GM12878 (cell line): ENCODE results near the gene MAP1LC3B. TPM values are rescaled to one million over a fixed set of nuclear protein-coding genes. Genes with fewer than 3 reads are reported as not detected.

ENCODE experiments used
- ATAC-seq: fragments of 200-7000 bp; cut with Tn5 transposase; 3 replicates; pipeline ENCODE4 v1.9.1; 2020; ENCODE audit warnings: mild to moderate bottlenecking, moderate library complexity
- BruUV-seq: library from RNA; stranded (reverse); fragments of 400-500 nt; replicated peaks from 2 replicates; lab custom pipeline; 2021; lab: Mats Ljungman, UMichigan
- CTCF ChIA-PET: fragments of 300-600 bp; sonication (Branson Sonifier 250); formaldehyde crosslinking; extraction: SDS; loops from one replicate; lab custom pipeline; 2021; ENCODE audit warnings: inconsistent platforms; lab: Yijun Ruan, JAX
- POLR2A ChIA-PET: fragments of 350-600 bp; formaldehyde crosslinking; extraction: SDS; loops from one replicate; lab custom pipeline; 2021; ENCODE audit warnings: inconsistent platforms; lab: Charles Lee
- RAD21 ChIA-PET: fragments of 300-600 bp; sonication (Branson Sonifier 250); formaldehyde crosslinking; loops from one replicate; lab custom pipeline; 2023; ENCODE audit warnings: antibody characterized with exemption; ENCODE audit not compliant: unreplicated experiment; lab: Charles Lee
- SMC1A ChIA-PET: fragments of 300-600 bp; sonication (Branson Sonifier 250); formaldehyde crosslinking; loops from one replicate; lab custom pipeline; 2023; ENCODE audit not compliant: unreplicated experiment, uncharacterized antibody; lab: Charles Lee
- DNase-seq: peaks from one replicate; pipeline ENCODE4 v3.0.0-alpha.2; 2011; ENCODE audit warnings: low read depth, low spot score
- FAIRE-seq: peaks from 3 replicates; lab custom pipeline; 2011; peaks lifted over from hg19 to GRCh38; lab: Jason Lieb, UNC
- H2AFZ ChIP-seq: 2 replicates; pipeline ENCODE4 v1.6.0; 2011; ENCODE audit warnings: low read depth, low read length, control low read depth; ENCODE audit not compliant: control insufficient read depth
- H3K27ac ChIP-seq: 2 replicates; pipeline ENCODE4 v1.5.1; 2011; ENCODE audit warnings: control low read depth; ENCODE audit not compliant: control insufficient read depth, insufficient read depth
- H3K27me3 ChIP-seq, 2 experiments: replicated peaks in 1 of 2; 2 replicates each; pipeline versions ENCODE4 v1.6.0 to v1.6.1; 2011; ENCODE audit warnings: low read length in 1 of 2; ENCODE audit not compliant: control insufficient read depth in 2 of 2, insufficient read depth in 2 of 2
- H3K36me3 ChIP-seq, 2 experiments: 2 replicates each; pipeline ENCODE4 v1.5.1; 2011; ENCODE audit warnings: low read length in 1 of 2; ENCODE audit not compliant: control insufficient read depth in 2 of 2, insufficient read depth in 2 of 2
- H3K4me1 ChIP-seq: 2 replicates; pipeline ENCODE4 v1.6.1; 2011; ENCODE audit warnings: mild to moderate bottlenecking, low read length, moderate library complexity, mixed read lengths; ENCODE audit not compliant: control insufficient read depth, insufficient read depth
- H3K4me2 ChIP-seq: 2 replicates; pipeline ENCODE4 v1.6.0; 2011; ENCODE audit warnings: control low read depth; ENCODE audit not compliant: control insufficient read depth, insufficient read depth
- H3K4me3 ChIP-seq: fragments of 200-600 bp; sonication (generic); 2 replicates; pipeline ENCODE4 v1.5.1; 2016
- H3K79me2 ChIP-seq: 2 replicates; pipeline ENCODE4 v1.6.0; 2011; ENCODE audit warnings: low read length; ENCODE audit not compliant: control insufficient read depth, insufficient read depth
- H3K9ac ChIP-seq: 2 replicates; pipeline ENCODE4 v1.8.0; 2011; ENCODE audit warnings: low read length, control low read depth, mixed read lengths; ENCODE audit not compliant: control insufficient read depth, insufficient read depth
- H3K9me3 ChIP-seq: replicated peaks from 3 replicates; pipeline ENCODE4 v1.5.1; 2011; ENCODE audit warnings: mild to moderate bottlenecking, low read length; ENCODE audit not compliant: control insufficient read depth, insufficient read depth
- H4K20me1 ChIP-seq: 2 replicates; pipeline ENCODE4 v1.6.0; 2011; ENCODE audit not compliant: control insufficient read depth, insufficient read depth
- BCL11A ChIP-seq: IDR thresholded peaks from 2 replicates; pipeline ENCODE4 v1.6.1; 2011; ENCODE audit warnings: low read depth, low read length
- CEBPB ChIP-seq, 2 experiments: fragments of 150-350 bp in 1 of 2; IDR thresholded peaks; 2 replicates each; pipeline ENCODE4 v1.6.1; 2012 to 2014; ENCODE audit warnings: low read depth in 2 of 2, low read length in 2 of 2, borderline replicate concordance in 1 of 2, inconsistent platforms in 1 of 2
- EED ChIP-seq: sonication (generic); IDR thresholded peaks from 2 replicates; pipeline ENCODE4 v1.6.1; 2016; ENCODE audit warnings: antibody characterized with exemption, low read depth
- GATAD2B ChIP-seq: fragments of 450-650 bp; conservative IDR thresholded peaks from 2 replicates; pipeline ENCODE4 v1.6.1; 2017; ENCODE audit warnings: low read depth, mild to moderate bottlenecking, moderate library complexity
- HSF1 ChIP-seq: fragments of 150-350 bp; IDR thresholded peaks from 2 replicates; pipeline ENCODE4 v1.6.1; 2014; ENCODE audit warnings: mild to moderate bottlenecking, low read depth, low read length
- IKZF2 ChIP-seq, 2 experiments: fragments of 450-650 bp; IDR thresholded peaks; 2 replicates each; pipeline ENCODE4 v1.6.1; 2017; ENCODE audit warnings: mild to moderate bottlenecking in 2 of 2, moderate library complexity in 2 of 2
- IRF3 ChIP-seq: fragments of 450-650 bp; IDR thresholded peaks from 2 replicates; pipeline ENCODE4 v1.6.1; 2014; ENCODE audit warnings: mild to moderate bottlenecking
- MLLT1 ChIP-seq: fragments of 450-650 bp; IDR thresholded peaks from 2 replicates; pipeline ENCODE4 v1.6.1; 2016; ENCODE audit warnings: mild to moderate bottlenecking
- NKRF ChIP-seq: fragments of 450-650 bp; conservative IDR thresholded peaks from 2 replicates; pipeline ENCODE4 v1.6.1; 2017; ENCODE audit warnings: mild to moderate bottlenecking, moderate library complexity
- PAX5 ChIP-seq: IDR thresholded peaks from 2 replicates; pipeline ENCODE4 v1.6.1; 2011; ENCODE audit warnings: low read depth, low read length, borderline replicate concordance
- RELA ChIP-seq: fragments of 450-650 bp; IDR thresholded peaks from 2 replicates; pipeline ENCODE4 v1.8.0; 2014; ENCODE audit warnings: borderline replicate concordance; ENCODE audit not compliant: partially characterized antibody
- SKIL ChIP-seq: fragments of 450-650 bp; IDR thresholded peaks from 2 replicates; pipeline ENCODE4 v1.6.1; 2017; ENCODE audit warnings: mild to moderate bottlenecking, low read depth, inconsistent platforms; ENCODE audit not compliant: poor library complexity, severe bottlenecking
- SPI1 ChIP-seq: IDR thresholded peaks from 2 replicates; pipeline ENCODE4 v1.6.1; 2011; ENCODE audit warnings: low read depth, mild to moderate bottlenecking, low read length, moderate library complexity, borderline replicate concordance; ENCODE audit not compliant: insufficient read depth
- SRF ChIP-seq, 2 experiments: IDR thresholded peaks; 2 replicates each; pipeline ENCODE4 v1.6.1; 2011; ENCODE audit warnings: low read depth in 2 of 2, low read length in 2 of 2, mild to moderate bottlenecking in 1 of 2, moderate library complexity in 1 of 2
- TCF7 ChIP-seq: IDR thresholded peaks from 2 replicates; pipeline ENCODE4 v1.6.1; 2014; ENCODE audit warnings: antibody characterized with exemption, borderline replicate concordance
- ZNF217 ChIP-seq: fragments of 450-650 bp; IDR thresholded peaks from 2 replicates; pipeline ENCODE4 v1.6.1; 2017; ENCODE audit warnings: antibody characterized with exemption, mild to moderate bottlenecking
- ZNF274 ChIP-seq: IDR thresholded peaks from one replicate; pipeline ENCODE4 v1.8.0; 2011; ENCODE audit not compliant: insufficient read length, insufficient read depth
- WGBS: methylation state at CpG from one replicate; pipeline ENCODE4 v1.1.6; 2016; ENCODE audit warnings: low lambda C conversion rate; ENCODE audit not compliant: insufficient replicate concordance, insufficient coverage; ENCODE audit errors: missing lambda C conversion rate; 5-methylcytosine and 5-hydroxymethylcytosine counted together
- in situ Hi-C: fragments of 300-500 bp; cut with MboI; formaldehyde crosslinking; loops from 9 replicates; pipeline ENCODE4 v1.14.3; 2018; ENCODE audit warnings: mixed read lengths
- intact Hi-C: fragments of 100-400 bp; cut with micrococcal nuclease; formaldehyde crosslinking; loops from one replicate; pipeline ENCODE4 v1.14.2; 2022; ENCODE audit not compliant: unreplicated experiment
- polyA plus RNA-seq, 11 experiments: library from polyadenylated mRNA; depleted of rRNA in 4 of 11; unstranded in 6 of 11; stranded (reverse) in 5 of 11; fragments of >200 nt; fragmentation: Nextera tagmentation in 4 of 11; fragmentation: Illumina TruSeq in 1 of 11; extraction: Ambion mirVana in 4 of 11; extraction: Trizol in 1 of 11; gene quantifications; 1 replicate in 1 of 11; 2 replicates in 10 of 11; pipeline versions ENCODE4 v1.2.1 to v1.2.3, GENCODE V29; 2011 to 2016; ENCODE audit warnings: inconsistent platforms in 2 of 11, missing spikeins in 2 of 11, low read depth in 1 of 11
- total RNA-seq, 4 experiments: library from RNA; depleted of rRNA in 3 of 4; stranded (reverse); fragments of >200 nt in 3 of 4; fragmentation: Illumina TruSeq in 1 of 4; extraction: Trizol in 1 of 4; gene quantifications; 2 replicates each; pipeline versions ENCODE4 v1.2.1 to v1.2.3, GENCODE V29; 2013 to 2021

MAP1LC3B gene
- total and polyA plus RNA-seq, 10 of the 15 experiments (the other 5 are each of a cell fraction or from before 2014, with no cell fraction given), result 6.1 to 42.8 (median 13.7) TPM

- ChIA-PET SMC1A (no interaction called here), POLR2A (no interaction called here), RAD21 (interaction anchor here (1.0 kb wide), 1 partner anchor 18 kb away, joined by 3 read pairs; the partner anchor contains the start of gene FBXO31), CTCF (no interaction called here)
- H3K4me3 ChIP-seq, result no peak overlapping the region
- 53% methylated on average over 4 of the region's 4 CpGs for WGBS
- DNase-seq (no peak), FAIRE-seq (no peak), ATAC-seq (no peak)
- in situ Hi-C loops (no loop called here), intact Hi-C loops (no loop called here)
- no peaks in the 10 kb centered on the region for H3K27me3 ChIP-seq
- H3K79me2 ChIP-seq, result peaks cover 4% of the 10 kb centered on the region
- H3K36me3 ChIP-seq, result peaks cover 5 to 8% of the 10 kb centered on the region in 2 experiments
- H3K4me2 ChIP-seq, result no peak overlapping the region
- H3K4me1 ChIP-seq, result no peaks in the 10 kb centered on the region
- no peak overlapping the region for H3K9ac ChIP-seq
- H2AFZ ChIP-seq, result no peak overlapping the region
- no TSS peak for BruUV-seq
- no peaks in the 10 kb centered on the region for H4K20me1 ChIP-seq
- no peaks in the 10 kb centered on the region for H3K9me3 ChIP-seq
- H3K27ac ChIP-seq, result no peak overlapping the region
- TF ChIP-seq RELA (no peak), SPI1 (no peak), ZNF217 (no peak), EED (no peak), BCL11A (no peak), IRF3 (no peak), SKIL (no peak), PAX5 (no peak), NKRF (no peak), SRF (IDR thresholded peaks at IDR 0.05; ENCODE audit: low read depth in 2 of 2, low read length in 2 of 2) (no peak), CEBPB (IDR thresholded peaks at IDR 0.05; ENCODE audit: borderline replicate concordance in 1 of 2, low read depth in 2 of 2, low read length in 2 of 2) (no peak), GATAD2B (no peak), IKZF2 (IDR thresholded peaks at IDR 0.05) (no peak), TCF7 (no peak), ZNF274 (no peak), MLLT1 (no peak), HSF1 (no peak)
Observed at GRCh38 chr16:87366288-87366687, 25.8 kb upstream of the MAP1LC3B start.
